ENCODE data around the gene SIK1.

SIK1 gene

DNA sequence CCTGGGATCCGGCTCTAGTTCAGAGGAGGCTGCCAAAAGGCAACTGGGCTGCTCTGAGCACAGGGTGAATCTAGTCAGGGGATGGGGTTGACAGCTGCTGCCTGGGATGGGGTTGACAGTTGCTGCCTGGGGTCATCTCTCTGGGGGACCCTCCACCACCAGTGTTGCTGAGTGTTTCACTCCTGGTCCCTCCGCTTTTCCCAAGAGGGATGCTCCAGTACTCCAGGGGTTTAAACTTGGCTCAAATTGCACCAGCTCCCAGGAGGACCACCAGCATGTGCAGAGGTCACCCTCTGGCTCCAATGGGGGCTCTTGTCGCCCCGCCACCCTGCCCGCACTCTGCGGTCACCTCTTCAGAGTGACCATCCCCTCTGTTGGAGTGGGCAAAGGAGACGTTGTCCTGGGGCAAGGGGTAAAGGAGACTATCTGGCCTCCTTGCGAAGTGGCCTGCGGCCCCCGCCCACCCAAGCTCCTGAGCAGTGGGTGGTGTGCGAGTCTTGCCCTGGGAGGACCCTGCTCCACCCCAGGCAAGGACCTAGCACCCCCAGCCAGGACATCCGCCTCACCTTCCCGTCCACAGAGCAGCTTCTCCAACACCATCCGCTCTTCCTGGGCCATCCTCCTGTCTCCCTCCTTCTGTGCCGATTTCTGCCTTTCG, 52.6 kb downstream of the SIK1 start:
- no peak overlapping the region for H3K27ac ChIP-seq
- TF ChIP-seq, protein P1, sequence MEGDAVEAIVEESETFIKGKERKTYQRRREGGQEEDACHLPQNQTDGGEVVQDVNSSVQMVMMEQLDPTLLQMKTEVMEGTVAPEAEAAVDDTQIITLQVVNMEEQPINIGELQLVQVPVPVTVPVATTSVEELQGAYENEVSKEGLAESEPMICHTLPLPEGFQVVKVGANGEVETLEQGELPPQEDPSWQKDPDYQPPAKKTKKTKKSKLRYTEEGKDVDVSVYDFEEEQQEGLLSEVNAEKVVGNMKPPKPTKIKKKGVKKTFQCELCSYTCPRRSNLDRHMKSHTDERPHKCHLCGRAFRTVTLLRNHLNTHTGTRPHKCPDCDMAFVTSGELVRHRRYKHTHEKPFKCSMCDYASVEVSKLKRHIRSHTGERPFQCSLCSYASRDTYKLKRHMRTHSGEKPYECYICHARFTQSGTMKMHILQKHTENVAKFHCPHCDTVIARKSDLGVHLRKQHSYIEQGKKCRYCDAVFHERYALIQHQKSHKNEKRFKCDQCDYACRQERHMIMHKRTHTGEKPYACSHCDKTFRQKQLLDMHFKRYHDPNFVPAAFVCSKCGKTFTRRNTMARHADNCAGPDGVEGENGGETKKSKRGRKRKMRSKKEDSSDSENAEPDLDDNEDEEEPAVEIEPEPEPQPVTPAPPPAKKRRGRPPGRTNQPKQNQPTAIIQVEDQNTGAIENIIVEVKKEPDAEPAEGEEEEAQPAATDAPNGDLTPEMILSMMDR (IDR thresholded peaks at IDR 0.05), result no peak
- no peak for TF ChIP-seq ZFX (IDR thresholded peaks at IDR 0.05; ENCODE audit: borderline replicate concordance)

DNA sequence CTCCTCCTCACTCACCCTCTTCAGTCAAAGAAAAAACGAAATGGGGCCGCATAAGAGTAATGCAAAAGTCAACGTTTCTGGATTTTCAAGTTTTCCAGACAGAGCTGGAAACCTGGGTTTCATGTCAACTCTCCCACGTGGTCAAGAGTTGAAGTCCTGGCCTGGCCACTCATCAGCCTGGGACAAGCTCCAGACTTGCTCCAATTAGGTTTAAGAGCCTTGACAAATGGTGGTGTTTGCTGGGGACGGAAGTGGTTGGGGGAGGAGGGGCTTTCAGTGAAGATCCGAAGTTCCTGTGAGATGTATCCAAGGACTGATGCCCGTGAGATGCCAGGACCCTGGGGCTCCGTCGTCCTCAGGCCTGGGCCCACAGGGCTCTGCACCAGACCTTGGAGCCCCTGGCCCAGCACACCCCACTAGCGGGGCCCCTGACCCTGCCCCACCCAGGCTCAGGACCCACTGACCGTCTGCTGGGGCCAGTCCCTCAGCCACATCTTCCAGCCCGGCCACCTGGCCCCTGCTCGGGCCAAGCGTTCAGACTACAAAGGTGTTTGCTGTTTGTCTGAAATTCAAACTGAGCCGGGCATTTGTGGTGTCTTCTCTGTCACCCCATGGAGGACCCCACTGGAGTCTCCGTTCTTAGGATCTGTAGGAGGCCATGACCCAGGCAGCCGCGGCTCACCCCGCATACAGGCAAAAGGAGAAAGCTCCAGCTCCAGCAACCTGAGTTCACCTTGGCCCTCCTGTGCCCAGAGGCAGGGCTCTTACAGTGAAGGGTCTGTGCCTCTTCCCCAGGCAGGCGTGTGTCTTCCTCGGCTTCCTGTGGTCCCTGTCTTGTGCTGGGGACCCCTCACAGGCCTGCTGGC, 53.3 kb downstream of the SIK1 start:
- TF ChIP-seq, protein P1 (IDR thresholded peaks at IDR 0.05), result no peak
- no peak for TF ChIP-seq ZFX (IDR thresholded peaks at IDR 0.05; ENCODE audit: borderline replicate concordance)
- H3K27ac ChIP-seq, result no peak overlapping the region

DNA sequence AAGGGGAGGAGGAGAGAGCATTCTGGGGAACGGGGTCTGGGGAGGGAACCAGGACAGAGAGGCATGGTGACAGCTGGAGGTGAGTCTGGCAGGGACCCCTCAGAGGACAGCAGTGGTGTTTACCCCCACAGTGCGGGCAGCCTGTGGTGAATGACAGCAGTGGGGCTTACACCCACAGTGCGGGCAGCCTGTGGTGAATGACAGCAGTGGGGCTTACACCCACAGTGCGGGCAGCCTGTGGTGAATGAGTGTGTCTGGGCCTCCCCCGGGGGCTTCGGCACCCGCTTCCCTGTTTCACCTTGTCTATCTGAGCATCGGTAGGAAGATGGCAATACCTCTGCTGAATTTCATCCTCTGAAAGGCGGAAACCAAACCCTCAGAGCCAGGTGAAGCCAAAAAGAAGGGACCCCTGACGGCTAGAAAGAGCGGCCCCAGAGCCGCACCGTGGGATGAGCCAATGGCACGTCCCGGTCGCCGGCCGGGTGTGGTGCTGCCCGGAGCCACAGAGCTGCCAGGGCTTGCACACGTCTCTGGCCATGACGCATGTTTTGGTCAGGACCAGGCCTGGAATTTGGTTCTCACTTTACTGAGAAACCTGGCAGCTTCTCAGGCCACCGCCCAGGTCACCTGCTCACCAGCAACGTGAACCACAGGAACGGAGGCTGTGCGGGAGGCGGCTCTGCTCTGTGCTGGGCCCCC, 54.1 kb downstream of the SIK1 start:
- TF ChIP-seq, protein P1 (IDR thresholded peaks at IDR 0.05), result no peak
- TF ChIP-seq ZFX (IDR thresholded peaks at IDR 0.05; ENCODE audit: borderline replicate concordance), result no peak
- no peak overlapping the region for H3K27ac ChIP-seq

DNA sequence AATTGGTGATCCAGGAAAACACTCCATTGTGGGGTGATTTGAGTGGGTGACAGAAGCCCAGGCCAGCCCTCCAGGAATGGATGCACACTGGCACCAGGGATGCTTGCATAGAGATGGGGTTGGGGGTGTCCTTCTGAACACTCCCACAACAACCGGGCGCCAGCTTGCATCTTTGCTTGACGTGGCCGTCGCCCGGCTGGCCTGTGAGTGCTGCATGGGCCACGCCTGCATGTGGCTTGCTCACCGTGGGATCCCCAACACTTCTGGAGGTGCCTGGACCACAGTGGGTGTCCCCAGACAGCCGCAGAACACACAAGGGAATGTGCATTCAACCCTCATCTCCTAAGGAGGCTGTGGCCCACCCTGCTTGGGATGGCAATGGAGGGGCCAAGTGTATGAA, 55.1 kb downstream of the SIK1 start:
- TF ChIP-seq, protein P1 (IDR thresholded peaks at IDR 0.05), result no peak
- no peak for TF ChIP-seq ZFX (IDR thresholded peaks at IDR 0.05; ENCODE audit: borderline replicate concordance)
- no peak overlapping the region for H3K27ac ChIP-seq

DNA sequence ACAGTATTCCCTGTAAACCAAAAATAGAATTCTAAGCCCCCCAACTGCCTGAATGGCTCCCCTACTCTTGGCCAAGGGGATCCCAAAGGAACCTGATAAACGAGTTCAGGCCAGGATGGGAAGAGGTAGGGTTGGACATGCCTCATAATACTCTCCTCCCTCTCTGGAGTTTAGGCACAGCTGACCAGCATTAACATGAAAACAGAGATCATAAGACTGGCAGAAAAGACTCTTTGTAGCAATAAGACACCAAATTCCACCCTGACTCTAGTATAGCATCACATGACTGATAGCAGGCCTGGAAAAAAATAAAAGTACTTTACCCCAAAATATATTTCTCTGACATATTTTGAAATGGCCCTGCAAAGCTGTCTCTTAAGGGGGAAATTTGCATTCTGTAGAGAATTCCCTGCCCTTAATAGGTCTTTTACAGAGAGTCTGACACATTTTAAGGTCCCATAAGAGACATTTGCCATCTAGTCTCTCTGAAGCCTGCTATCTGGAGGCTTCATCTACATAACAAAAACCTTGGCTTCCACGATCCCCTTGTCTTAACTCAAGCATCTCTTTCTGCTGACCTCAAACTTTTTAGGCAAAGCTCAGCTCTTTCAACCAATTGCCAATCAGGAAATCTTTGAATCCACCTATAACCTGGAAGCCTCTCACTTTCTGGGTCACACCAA, 55.9 kb downstream of the SIK1 start:
- TF ChIP-seq ZFX (IDR thresholded peaks at IDR 0.05; ENCODE audit: borderline replicate concordance), result no peak
- TF ChIP-seq, protein P1 (IDR thresholded peaks at IDR 0.05), result no peak
- no peak overlapping the region for H3K27ac ChIP-seq

DNA sequence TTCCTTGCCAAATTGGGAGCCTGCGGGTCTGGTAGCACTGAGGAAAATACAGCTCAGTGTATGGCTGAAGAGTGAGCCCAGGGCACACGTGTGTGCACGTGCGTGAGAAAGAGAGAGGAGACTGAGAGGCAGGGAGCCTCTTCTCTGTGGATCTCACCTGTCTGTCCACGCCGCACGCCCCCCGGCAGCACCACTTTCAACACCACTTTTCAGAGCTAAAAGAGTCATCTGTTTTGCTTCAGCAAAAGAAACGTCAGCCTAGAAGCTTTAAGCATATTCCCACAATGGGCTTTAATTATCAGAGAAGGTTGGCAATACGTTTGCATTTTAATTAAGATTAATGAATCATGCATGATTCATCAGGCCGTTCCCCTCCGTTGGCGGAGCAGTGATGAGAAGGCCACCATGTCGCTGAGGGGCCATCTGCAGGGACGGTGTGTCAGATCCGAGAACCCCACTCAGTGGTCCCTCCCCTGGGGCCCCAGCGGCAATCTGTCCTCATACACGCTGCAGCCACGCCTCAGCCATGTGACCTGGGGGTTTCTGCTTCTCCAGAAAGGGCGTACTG, 56.8 kb downstream of the SIK1 start:
- TF ChIP-seq ZFX (IDR thresholded peaks at IDR 0.05; ENCODE audit: borderline replicate concordance), result no peak
- TF ChIP-seq, protein P1 (IDR thresholded peaks at IDR 0.05), result no peak
- H3K27ac ChIP-seq, result no peak overlapping the region

Measured in 22Rv1 (cell line).